Measurements from ENCODE around the gene EIF5B.

EIF5B gene

DNA sequence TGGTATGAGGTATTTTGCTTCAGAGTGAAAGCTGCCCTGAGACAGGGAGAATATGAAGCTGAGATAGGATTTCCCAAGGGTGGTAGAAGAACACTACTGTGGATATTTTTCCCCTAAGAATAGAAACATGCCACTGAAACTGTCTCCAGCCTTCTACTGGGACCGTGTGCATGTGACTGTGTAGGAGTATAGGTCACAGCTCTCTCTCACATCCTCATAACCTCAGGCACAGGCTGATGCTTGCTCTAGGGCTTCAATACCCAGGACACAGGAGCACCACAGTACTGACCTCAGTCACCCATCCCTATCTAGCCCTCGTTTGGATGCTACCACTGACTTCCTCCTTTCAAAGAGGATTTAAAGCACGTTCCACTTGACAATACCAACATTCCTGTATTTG lies 85.4 kb downstream of the EIF5B start:
- no peak for DNase-seq (ENCODE audit: low read depth)
- H3K4me3 ChIP-seq (ENCODE audit: low read depth, low read length): no peak overlapping the region
- TF ChIP-seq, protein P1, sequence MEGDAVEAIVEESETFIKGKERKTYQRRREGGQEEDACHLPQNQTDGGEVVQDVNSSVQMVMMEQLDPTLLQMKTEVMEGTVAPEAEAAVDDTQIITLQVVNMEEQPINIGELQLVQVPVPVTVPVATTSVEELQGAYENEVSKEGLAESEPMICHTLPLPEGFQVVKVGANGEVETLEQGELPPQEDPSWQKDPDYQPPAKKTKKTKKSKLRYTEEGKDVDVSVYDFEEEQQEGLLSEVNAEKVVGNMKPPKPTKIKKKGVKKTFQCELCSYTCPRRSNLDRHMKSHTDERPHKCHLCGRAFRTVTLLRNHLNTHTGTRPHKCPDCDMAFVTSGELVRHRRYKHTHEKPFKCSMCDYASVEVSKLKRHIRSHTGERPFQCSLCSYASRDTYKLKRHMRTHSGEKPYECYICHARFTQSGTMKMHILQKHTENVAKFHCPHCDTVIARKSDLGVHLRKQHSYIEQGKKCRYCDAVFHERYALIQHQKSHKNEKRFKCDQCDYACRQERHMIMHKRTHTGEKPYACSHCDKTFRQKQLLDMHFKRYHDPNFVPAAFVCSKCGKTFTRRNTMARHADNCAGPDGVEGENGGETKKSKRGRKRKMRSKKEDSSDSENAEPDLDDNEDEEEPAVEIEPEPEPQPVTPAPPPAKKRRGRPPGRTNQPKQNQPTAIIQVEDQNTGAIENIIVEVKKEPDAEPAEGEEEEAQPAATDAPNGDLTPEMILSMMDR (IDR thresholded peaks at IDR 0.05; ENCODE audit: low read depth, low read length, missing control alignments): no peak

DNA sequence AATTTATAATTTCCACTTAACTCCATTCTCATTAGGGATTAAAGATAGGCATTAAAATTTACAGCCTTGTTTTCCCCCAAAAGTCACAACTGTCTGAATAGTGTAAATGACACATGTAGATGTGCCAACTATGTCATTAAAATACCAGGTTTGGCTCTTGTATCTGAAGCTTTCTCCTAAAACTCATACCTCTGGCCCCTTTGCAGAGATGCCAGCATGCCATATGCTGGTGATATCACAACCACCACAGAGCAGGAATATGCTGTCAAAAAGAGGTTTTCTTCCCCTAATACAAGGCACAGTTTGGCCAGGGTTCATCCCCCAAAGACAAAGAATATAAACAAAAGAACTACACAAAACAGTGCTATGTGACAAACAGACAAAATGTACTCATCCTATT lies 87.2 kb downstream of the EIF5B start:
- DNase-seq (ENCODE audit: low read depth): no peak
- TF ChIP-seq, protein P1 (IDR thresholded peaks at IDR 0.05; ENCODE audit: low read depth, low read length, missing control alignments): no peak
- no peak overlapping the region for H3K4me3 ChIP-seq (ENCODE audit: low read depth, low read length)

DNA sequence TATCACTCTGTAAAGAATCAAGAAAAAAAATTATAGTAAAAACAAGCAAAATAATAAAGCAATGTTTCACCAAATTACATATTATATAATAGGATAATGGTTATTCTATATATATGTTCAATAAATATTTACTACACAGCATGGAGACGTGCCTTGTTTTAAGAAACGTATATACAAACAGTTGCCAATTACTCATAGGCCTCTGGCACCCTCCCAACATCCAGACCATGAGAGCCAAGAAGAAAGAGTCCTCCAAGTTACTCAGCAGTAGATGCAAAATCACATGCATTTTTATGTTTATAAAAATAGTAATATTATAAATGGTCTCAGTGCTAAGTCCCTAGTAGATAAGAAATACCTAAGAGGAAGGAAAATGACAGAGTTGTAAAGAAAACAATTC lies 87.8 kb downstream of the EIF5B start:
- TF ChIP-seq, protein P1 (IDR thresholded peaks at IDR 0.05; ENCODE audit: low read depth, low read length, missing control alignments): no peak
- no peak for DNase-seq (ENCODE audit: low read depth)
- no peak overlapping the region for H3K4me3 ChIP-seq (ENCODE audit: low read depth, low read length)

DNA sequence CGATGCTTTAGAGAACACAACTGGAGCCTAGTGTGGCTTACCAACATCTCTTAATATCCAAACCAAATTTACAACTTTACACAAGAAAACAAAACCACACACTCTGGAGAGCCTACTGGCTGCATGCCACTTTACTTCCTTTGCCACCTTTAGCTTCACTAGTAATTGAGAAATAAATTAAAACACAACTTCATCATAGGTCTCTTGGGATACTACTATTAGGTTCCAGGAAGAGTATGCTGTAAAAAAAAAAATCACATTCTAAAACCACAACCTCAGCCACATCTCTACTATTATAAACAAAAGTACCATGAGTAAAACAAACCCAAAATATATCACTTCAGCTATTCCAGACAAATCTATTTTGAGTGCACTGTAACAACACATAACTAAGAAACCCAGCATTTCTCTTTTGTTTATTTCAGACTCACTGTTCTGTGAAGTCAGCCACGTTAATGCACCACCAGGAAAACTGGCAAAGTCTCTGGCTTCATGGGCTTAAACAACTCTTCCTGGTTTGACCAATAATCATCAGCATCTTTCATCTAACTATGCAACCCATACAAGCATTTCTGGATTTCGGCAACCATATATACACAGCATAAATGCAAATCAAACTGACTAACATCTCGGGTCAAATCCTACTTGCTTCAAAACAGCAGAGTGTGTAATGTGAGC lies 93.6 kb downstream of the EIF5B start:
- no peak for DNase-seq (ENCODE audit: low read depth)
- TF ChIP-seq, protein P1 (IDR thresholded peaks at IDR 0.05; ENCODE audit: low read depth, low read length, missing control alignments): no peak
- H3K4me3 ChIP-seq (ENCODE audit: low read depth, low read length): no peak overlapping the region

DNA sequence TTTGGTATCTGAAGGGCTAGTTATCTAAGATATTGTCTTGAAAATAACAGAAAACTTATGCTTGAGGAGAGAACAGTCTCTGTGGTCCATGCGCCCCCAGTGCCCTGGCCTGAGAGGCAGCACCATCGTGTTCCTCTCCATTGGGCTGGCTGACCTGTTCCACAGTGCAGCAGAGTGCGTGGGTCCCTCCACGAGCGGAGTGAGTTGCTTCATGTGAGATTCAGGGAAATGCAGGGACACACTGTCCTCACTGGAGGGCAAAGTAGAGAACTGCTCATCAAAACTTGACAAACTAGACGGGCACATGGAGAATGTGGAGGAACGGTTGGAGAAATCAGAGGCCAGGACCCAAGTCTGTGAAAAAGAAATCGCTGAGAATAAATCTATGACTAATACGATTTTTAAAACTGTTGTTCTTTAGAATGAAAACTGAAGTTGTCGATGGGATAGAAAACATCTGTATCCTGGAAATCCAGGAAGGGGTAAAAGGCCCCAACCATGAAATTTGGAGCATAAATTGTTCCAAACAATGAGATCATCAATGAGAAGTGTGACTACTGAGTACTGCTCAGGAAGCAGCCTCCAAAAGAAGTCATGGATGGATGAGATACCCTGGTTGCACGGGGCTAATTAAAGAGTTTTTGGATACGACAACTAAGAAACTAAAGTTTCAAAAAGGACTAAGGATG lies 94.5 kb downstream of the EIF5B start:
- H3K4me3 ChIP-seq (ENCODE audit: low read depth, low read length): no peak overlapping the region
- no peak for DNase-seq (ENCODE audit: low read depth)
- TF ChIP-seq, protein P1 (IDR thresholded peaks at IDR 0.05; ENCODE audit: low read depth, low read length, missing control alignments): no peak

DNA sequence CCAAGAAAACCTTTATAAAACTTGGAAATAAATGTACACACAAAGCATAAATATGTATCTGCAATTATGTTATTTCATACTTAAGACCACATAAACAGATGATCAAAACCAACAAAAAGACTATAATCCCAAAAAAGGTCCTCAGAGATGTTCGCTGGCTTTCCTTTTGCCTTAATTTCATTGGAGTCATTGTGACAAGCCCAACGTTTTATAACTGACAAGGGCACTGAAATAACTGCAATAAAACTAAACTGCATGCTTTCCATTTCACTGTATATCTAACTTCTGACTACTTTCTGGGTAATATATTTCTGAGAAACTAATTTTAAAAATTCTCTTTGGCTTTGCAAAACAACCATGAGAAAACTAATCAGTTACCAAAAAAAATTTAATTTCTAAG lies 96.2 kb downstream of the EIF5B start:
- no peak overlapping the region for H3K4me3 ChIP-seq (ENCODE audit: low read depth, low read length)
- TF ChIP-seq, protein P1 (IDR thresholded peaks at IDR 0.05; ENCODE audit: low read depth, low read length, missing control alignments): no peak
- DNase-seq (ENCODE audit: low read depth): no peak

DNA sequence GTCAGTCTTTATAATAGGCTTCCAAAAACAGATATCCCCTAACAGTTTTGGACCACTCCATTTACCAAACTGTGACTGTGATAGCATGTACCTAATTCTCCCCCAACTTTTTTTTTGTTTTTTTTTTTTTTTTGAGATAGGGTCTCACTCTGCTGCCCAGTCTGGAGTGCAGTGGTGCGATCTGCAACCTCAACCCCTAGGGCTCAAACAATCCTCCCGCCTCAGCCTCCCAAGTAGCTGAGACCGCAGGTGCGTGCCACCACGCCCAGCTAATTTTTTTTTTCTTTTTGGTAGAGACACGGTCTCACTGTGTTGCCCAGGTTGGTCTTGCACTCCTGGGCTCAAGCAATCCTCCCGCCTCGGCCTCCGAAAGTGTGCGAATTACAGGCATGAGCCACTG lies 99.7 kb downstream of the EIF5B start:
- no peak for DNase-seq (ENCODE audit: low read depth)
- TF ChIP-seq, protein P1 (IDR thresholded peaks at IDR 0.05; ENCODE audit: low read depth, low read length, missing control alignments): no peak
- H3K4me3 ChIP-seq (ENCODE audit: low read depth, low read length): no peak overlapping the region

Data from GM12864 (cell line).